Measurements from ENCODE around the gene MDP1. TPM values are rescaled to one million over a fixed set of nuclear protein-coding genes. Genes with fewer than 3 reads are reported as not detected.

The MDP1 gene
- polyA plus RNA-seq, 1 of the 3 experiments (the other 2 are of a cell fraction): 36.7 TPM

DNA sequence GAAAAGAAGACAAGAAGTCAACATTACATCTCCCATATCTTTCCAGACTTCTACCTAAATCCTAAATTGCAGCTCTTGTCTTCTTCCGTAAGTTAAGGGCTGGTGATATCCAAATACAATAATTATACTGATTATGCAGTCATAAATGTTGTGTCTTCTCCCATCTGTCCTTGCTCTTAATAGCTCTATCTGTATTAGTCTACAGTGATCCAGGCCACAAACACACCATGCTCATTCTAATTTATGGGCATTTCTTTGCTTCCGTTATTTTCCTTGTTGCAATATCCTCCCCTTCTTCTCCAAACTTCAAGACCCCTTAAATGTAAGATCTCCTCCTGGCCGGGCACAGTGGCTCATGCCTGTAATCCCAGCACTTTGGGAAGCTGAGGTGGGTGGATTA lies 3.7 kb upstream of the MDP1 start:
- Histone ChIP-seq H2AFZ (ENCODE audit: low read depth) (no peak overlapping the region), H3K27ac (ENCODE audit: low read depth in 2 of 2, low read length in 1 of 2) (no peak overlapping the region), H3K9me2 (no peaks in the 10 kb centered on the region), H3K9me3 (no peaks in the 10 kb centered on the region), H3K79me2 (ENCODE audit: insufficient read depth) (peaks cover 70% of the 10 kb centered on the region), H4K20me1 (ENCODE audit: insufficient read depth) (peaks cover 7% of the 10 kb centered on the region; the same call in 1 of the 2 replicates), H3K27me3 (ENCODE audit: insufficient read depth) (no peaks in the 10 kb centered on the region), H3K4me1 (ENCODE audit: control insufficient read depth in 1 of 2, insufficient read depth in 2 of 2, low read depth in 1 of 2, low read length in 1 of 2) (peaks cover 5 to 6% of the 10 kb centered on the region in 2 experiments; a peak in 1 of 4 replicates), H3K4me3 (ENCODE audit: low read depth in 2 of 2, low read length in 1 of 2) (no peak overlapping the region), H3K9ac (no peak overlapping the region), H3K36me3 (replicated peaks in 1 of 2; ENCODE audit: control insufficient read depth in 1 of 2, insufficient read depth in 2 of 2, low read length in 1 of 2) (peaks cover 9 to 15% of the 10 kb centered on the region in 2 experiments), H3K4me2 (no peak overlapping the region), H3F3A (replicated peaks; ENCODE audit: insufficient read depth) (peaks cover 13% of the 10 kb centered on the region)
- ChIA-PET CTCF (interaction anchor here (0.7 to 2.2 kb wide), 3 partner anchors 23 to 78 kb away, joined by 3 to 12 read pairs (median 6); partner anchors contain the start of gene TINF2), POLR2A (interaction anchor here (1.3 kb wide), 1 partner anchor 19 kb away, joined by 6 read pairs; no protein-coding TSS in a partner anchor)
- TF ChIP-seq, protein P1, sequence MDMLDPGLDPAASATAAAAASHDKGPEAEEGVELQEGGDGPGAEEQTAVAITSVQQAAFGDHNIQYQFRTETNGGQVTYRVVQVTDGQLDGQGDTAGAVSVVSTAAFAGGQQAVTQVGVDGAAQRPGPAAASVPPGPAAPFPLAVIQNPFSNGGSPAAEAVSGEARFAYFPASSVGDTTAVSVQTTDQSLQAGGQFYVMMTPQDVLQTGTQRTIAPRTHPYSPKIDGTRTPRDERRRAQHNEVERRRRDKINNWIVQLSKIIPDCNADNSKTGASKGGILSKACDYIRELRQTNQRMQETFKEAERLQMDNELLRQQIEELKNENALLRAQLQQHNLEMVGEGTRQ (IDR thresholded peaks at IDR 0.05; ENCODE audit: borderline replicate concordance, low read depth, low read length): no peak
- TF ChIP-seq CHD2 (IDR thresholded peaks at IDR 0.05; ENCODE audit: low read length, partially characterized antibody) (no peak), NFIC (IDR thresholded peaks at IDR 0.05; ENCODE audit: borderline replicate concordance) (no peak), MEF2A (IDR thresholded peaks at IDR 0.05; ENCODE audit: borderline replicate concordance, low read depth) (no peak), EZH2phosphoT487 (IDR thresholded peaks at IDR 0.05; ENCODE audit: borderline replicate concordance, low read depth) (no peak), SIN3A (IDR thresholded peaks at IDR 0.05; ENCODE audit: borderline replicate concordance, low read depth, low read length) (no peak)
- TF ChIP-seq, protein P2, sequence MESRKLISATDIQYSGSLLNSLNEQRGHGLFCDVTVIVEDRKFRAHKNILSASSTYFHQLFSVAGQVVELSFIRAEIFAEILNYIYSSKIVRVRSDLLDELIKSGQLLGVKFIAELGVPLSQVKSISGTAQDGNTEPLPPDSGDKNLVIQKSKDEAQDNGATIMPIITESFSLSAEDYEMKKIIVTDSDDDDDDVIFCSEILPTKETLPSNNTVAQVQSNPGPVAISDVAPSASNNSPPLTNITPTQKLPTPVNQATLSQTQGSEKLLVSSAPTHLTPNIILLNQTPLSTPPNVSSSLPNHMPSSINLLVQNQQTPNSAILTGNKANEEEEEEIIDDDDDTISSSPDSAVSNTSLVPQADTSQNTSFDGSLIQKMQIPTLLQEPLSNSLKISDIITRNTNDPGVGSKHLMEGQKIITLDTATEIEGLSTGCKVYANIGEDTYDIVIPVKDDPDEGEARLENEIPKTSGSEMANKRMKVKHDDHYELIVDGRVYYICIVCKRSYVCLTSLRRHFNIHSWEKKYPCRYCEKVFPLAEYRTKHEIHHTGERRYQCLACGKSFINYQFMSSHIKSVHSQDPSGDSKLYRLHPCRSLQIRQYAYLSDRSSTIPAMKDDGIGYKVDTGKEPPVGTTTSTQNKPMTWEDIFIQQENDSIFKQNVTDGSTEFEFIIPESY (IDR thresholded peaks at IDR 0.05; ENCODE audit: borderline replicate concordance, low read depth): no peak
- TF ChIP-seq, protein P3, sequence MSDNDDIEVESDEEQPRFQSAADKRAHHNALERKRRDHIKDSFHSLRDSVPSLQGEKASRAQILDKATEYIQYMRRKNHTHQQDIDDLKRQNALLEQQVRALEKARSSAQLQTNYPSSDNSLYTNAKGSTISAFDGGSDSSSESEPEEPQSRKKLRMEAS (IDR thresholded peaks at IDR 0.05; ENCODE audit: low read depth): no peak
- TF ChIP-seq, protein P4, sequence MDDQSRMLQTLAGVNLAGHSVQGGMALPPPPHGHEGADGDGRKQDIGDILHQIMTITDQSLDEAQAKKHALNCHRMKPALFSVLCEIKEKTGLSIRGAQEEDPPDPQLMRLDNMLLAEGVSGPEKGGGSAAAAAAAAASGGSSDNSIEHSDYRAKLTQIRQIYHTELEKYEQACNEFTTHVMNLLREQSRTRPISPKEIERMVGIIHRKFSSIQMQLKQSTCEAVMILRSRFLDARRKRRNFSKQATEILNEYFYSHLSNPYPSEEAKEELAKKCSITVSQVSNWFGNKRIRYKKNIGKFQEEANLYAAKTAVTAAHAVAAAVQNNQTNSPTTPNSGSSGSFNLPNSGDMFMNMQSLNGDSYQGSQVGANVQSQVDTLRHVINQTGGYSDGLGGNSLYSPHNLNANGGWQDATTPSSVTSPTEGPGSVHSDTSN (IDR thresholded peaks at IDR 0.05): no peak
- TF ChIP-seq, protein P5, sequence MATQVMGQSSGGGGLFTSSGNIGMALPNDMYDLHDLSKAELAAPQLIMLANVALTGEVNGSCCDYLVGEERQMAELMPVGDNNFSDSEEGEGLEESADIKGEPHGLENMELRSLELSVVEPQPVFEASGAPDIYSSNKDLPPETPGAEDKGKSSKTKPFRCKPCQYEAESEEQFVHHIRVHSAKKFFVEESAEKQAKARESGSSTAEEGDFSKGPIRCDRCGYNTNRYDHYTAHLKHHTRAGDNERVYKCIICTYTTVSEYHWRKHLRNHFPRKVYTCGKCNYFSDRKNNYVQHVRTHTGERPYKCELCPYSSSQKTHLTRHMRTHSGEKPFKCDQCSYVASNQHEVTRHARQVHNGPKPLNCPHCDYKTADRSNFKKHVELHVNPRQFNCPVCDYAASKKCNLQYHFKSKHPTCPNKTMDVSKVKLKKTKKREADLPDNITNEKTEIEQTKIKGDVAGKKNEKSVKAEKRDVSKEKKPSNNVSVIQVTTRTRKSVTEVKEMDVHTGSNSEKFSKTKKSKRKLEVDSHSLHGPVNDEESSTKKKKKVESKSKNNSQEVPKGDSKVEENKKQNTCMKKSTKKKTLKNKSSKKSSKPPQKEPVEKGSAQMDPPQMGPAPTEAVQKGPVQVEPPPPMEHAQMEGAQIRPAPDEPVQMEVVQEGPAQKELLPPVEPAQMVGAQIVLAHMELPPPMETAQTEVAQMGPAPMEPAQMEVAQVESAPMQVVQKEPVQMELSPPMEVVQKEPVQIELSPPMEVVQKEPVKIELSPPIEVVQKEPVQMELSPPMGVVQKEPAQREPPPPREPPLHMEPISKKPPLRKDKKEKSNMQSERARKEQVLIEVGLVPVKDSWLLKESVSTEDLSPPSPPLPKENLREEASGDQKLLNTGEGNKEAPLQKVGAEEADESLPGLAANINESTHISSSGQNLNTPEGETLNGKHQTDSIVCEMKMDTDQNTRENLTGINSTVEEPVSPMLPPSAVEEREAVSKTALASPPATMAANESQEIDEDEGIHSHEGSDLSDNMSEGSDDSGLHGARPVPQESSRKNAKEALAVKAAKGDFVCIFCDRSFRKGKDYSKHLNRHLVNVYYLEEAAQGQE (IDR thresholded peaks at IDR 0.05; ENCODE audit: low read depth, low read length): no peak
- 47% methylated on average over 3 of the region's 3 CpGs for WGBS (ENCODE audit: low lambda C conversion rate)
- no peak for DNase-seq

Measured in SK-N-SH (cell line).